H1 (cell line): ENCODE results near the gene DYNLRB1. TPM values are rescaled to one million over a fixed set of nuclear protein-coding genes. Genes with fewer than 3 reads are reported as not detected.

Source experiments
- BRCA1 ChIP-seq: IDR thresholded peaks from 2 replicates; pipeline ENCODE4 v1.6.1; 2012; ENCODE audit warnings: low read depth, low read length, improper control_type of control experiment
- polyA plus RNA-seq, 7 experiments: library from polyadenylated mRNA; depleted of rRNA in 3 of 7; stranded (reverse) in 5 of 7; unstranded in 2 of 7; fragments of >200 nt in 5 of 7; fragments of 200-250 nt in 2 of 7; gene quantifications; 1 replicate in 5 of 7; 2 replicates in 1 of 7; 4 replicates in 1 of 7; pipeline versions ENCODE4 v1.2.1 to v1.2.3, GENCODE V29; 2011 to 2013; ENCODE audit warnings: missing spikeins in 2 of 7, mixed read lengths in 2 of 7
- total RNA-seq: library from RNA; stranded (reverse); fragmentation: NEBNext Ultra II Directional; extraction: Animal tissue kit (Norgen Biotek cat#: 25700); gene quantifications from 2 replicates; pipeline ENCODE4 v1.2.1, GENCODE V29; 2021

DYNLRB1 gene
- total and polyA plus RNA-seq, 2 of the 8 experiments (the other 6 are each of a cell fraction or from before 2014, with no cell fraction given), result 109 to 214 TPM

DNA sequence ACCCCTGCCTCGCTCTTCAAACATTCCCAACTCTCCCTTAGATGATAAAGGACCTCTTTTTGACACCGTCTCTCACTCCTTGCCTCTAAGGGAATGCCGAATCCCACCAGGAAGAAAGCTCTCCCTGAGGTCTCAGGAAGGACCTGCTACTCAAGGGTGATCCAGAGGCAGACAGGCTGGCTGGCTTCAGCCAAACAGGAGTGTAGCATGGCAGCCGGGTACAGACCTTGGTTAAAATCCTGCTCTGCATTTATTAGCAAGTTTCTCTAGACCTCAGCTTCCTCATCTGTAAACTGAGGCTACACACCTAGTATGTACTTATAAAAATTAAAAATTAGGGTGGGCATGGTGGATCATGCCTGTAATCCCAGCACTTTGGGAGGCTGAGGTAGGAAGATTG is 59.5 kb downstream of the DYNLRB1 start (continued):
- TF ChIP-seq BRCA1, result no peak
